Measurements from ENCODE around the gene PGAP6.

Gene PGAP6

DNA sequence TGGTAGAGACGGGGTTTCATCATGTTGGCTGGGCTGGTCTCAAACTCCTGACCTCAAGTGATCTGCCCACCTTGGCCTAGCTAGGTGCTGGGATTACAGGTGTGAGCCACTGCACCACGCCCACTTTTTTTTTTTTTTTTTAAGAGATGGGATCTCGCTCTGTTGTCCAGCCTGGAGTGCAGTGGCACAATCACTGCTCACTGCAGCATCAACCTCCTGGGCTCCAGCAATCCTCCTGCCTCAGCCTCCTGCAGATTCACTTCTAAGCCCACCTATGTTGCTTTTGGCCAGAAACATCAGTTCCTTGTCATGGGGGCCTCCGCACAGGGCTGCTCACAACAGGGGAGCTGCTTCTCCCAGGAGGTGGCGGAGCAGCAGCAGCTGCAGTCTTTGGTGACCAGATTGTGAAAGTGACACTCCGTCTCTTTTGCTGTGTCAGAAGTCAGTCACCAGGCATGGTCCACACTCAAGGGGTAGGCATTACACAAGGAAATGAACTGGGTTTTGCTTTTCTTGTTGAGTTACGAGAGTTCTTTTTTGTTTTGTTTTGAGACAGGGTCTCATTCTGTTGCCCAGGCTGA is 10.8 kb upstream of the PGAP6 start:
- no peak for TF ChIP-seq GATA2 (IDR thresholded peaks at IDR 0.05; ENCODE audit: low read depth, low read length)
- TF ChIP-seq GATA3 (IDR thresholded peaks at IDR 0.05; ENCODE audit: low read depth, low read length), result no peak

- TF ChIP-seq GATA2 (IDR thresholded peaks at IDR 0.05; ENCODE audit: low read depth, low read length) (no peak), GATA3 (IDR thresholded peaks at IDR 0.05; ENCODE audit: low read depth, low read length) (no peak)
These were observed 10.1 kb upstream of the PGAP6 start for GRCh38 chr16:391885-392335.

GRCh38 chr16:389352-389751 is 7.6 kb upstream of the PGAP6 start:
- no peak for TF ChIP-seq GATA2 (IDR thresholded peaks at IDR 0.05; ENCODE audit: low read depth, low read length)
- TF ChIP-seq GATA3 (IDR thresholded peaks at IDR 0.05; ENCODE audit: low read depth, low read length), result no peak

DNA sequence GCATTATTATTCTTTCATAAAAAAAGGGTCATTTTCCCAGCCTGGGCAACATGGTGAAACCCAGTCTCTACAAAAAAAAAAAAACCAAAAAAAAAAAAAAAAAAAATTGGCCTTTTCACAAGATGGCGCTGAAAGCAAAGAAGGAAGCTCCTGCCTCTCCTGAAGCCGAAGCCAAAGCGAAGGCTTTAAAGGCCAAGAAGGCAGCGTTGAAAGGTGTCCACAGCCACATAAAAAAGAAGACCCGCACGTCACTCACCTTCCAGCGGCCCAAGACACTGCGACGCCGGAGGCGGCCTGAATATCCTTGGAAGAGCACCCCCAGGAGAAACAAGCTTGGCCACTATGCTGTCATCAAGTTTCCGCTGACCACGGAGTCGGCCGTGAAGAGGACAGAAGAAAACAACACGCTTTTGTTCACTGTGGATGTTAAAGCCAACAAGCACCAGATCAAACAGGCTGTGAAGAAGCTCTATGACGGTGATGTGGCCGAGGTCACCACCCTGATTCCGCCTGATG is 4.9 kb upstream of the PGAP6 start:
- TF ChIP-seq GATA3 (IDR thresholded peaks at IDR 0.05; ENCODE audit: low read depth, low read length) (no peak), GATA2 (IDR thresholded peaks at IDR 0.05; ENCODE audit: low read depth, low read length) (no peak)

- TF ChIP-seq GATA3 (IDR thresholded peaks at IDR 0.05; ENCODE audit: low read depth, low read length), result no peak
- no peak for TF ChIP-seq GATA2 (IDR thresholded peaks at IDR 0.05; ENCODE audit: low read depth, low read length)
These were observed 1.7 kb upstream of the PGAP6 start for GRCh38 chr16:383326-384051.

DNA sequence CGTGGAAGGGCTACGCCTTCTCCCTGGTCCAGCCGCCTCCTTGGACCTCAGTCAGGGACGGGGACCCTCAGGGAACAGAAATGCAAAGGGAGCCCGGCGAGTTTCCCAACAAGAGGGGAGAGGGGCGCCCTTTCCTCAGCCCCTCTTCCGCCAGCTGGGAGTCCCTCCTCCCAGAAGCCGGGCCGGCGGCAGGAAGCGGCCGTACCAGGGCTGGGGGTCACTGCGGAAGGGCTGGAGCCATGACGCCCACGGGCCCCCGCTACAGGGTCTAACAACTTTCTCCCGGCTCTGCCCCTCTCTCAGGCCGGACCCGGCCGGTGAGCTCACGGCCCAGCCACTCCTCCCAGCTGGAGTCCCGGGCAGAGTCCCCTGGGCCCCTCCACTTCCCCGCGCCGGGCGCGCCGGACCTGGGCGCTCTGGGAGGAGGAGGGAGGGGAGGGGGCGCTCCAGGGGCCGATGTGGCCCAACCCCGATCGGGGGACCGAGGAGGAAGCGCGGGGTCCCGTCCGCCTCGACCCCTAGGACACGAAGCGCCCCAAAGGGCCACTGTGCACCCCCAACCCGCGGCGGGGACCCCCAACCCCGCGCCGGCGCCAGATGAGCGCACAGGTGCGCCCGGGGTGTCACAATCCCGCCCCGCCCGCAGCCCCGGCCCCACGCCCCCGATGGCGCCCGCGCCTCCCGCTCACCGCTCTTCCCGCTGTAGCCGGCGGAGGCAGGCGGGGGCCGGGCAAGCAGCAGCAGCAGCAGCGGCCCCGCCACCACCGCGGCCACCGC is 578 bp downstream of the PGAP6 start:
- TF ChIP-seq GATA3 (IDR thresholded peaks at IDR 0.05; ENCODE audit: low read depth, low read length), result no peak
- no peak for TF ChIP-seq GATA2 (IDR thresholded peaks at IDR 0.05; ENCODE audit: low read depth, low read length)

DNA sequence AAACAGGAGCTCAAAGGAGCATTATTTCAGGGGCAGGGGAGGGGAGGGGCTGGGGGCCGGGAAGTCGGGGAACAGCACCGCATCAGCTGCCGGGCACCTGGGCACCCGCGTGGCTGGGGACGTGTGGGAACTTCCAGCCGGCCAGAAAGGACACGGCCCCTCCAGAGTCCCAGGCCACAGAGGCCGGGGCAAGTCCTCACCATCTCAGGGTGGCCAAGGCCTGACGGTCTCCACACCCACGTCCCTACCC is 1.1 kb downstream of the PGAP6 start:
- TF ChIP-seq GATA2 (IDR thresholded peaks at IDR 0.05; ENCODE audit: low read depth, low read length) (no peak), GATA3 (IDR thresholded peaks at IDR 0.05; ENCODE audit: low read depth, low read length) (no peak)

DNA sequence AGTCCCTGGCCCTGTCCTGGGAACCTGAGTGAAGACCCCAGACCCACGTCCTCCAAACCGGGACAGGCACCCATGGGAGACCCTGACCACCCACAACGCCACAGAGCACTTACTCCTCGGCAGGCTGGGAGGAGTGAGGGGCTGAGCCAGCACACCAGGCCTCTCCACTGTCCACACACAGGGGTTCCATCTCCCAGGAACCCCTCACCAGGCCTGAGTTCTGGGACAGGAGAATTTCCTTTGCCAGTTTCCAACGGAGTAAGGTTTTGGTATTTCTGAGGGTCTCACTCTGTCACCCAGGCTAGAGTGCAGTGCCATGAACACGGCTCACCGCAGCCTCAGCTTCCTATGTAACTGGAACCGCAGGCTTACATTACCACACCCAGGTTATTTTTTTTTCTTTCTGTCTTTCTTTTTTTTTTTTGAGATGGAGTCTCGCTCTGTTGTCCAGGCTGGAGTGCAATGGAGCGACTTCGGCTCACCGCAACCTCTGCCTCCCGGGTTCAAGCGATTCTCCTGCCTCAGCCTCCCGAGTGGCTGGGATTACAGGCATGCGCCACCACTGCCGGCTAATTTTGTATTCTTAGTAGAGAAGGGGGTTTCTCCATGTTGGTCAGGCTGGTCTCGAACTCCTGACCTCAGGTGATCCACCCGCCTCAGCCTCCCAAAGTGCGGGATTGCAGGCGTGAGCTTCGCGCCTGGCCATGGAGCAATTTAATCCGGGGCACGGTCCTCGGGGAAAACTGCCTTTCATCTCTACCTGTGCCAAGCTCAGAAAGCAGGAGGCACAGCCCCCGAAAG is 1.6 kb downstream of the PGAP6 start:
- no peak for TF ChIP-seq GATA3 (IDR thresholded peaks at IDR 0.05; ENCODE audit: low read depth, low read length)
- no peak for TF ChIP-seq GATA2 (IDR thresholded peaks at IDR 0.05; ENCODE audit: low read depth, low read length)

DNA sequence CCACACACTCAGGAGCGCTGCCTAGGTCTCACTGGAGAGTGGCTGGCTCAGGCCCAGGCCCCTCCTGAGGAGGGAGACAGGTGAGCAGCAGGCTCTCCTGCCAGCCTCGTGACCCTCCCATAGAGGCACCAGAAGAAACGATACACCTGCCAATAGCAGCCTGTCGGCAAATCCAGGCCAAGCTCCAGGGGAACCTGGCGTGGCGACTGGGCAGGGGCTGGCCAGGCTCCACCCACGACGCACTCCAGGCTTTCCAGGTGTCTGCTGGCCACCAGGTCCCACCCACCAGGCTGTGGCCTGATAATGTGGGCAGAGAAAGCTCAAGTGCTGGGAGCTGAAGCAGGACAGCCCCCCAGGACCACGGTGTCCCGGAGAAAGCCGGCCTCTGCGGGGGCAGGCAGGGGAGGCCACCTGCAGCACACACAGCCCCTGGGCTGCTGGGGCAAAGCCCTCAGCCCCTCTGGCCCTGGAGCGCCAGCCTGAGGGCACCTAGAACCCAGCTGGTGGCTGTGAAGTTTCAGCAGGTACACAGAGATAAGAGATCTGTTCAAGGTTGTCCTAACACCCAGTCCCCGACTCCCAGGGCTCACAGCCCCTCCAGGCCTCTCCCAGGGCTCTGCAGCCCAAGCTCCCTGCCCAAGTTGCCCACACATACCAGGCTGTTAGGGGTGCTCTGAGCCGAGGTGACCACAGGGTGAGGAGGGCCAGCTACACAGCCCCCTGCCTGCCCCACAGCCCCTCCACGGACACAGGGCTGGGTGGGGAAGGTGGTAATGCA is 2.4 kb downstream of the PGAP6 start:
- TF ChIP-seq GATA3 (IDR thresholded peaks at IDR 0.05; ENCODE audit: low read depth, low read length) (no peak), GATA2 (IDR thresholded peaks at IDR 0.05; ENCODE audit: low read depth, low read length) (no peak)

- TF ChIP-seq GATA2 (IDR thresholded peaks at IDR 0.05; ENCODE audit: low read depth, low read length), result no peak
- no peak for TF ChIP-seq GATA3 (IDR thresholded peaks at IDR 0.05; ENCODE audit: low read depth, low read length)
These were observed 3.0 kb downstream of the PGAP6 start for GRCh38 chr16:378821-379182.

- TF ChIP-seq GATA3 (IDR thresholded peaks at IDR 0.05; ENCODE audit: low read depth, low read length), result no peak
- no peak for TF ChIP-seq GATA2 (IDR thresholded peaks at IDR 0.05; ENCODE audit: low read depth, low read length)
These were observed 4.3 kb downstream of the PGAP6 start for GRCh38 chr16:377419-377951.

DNA sequence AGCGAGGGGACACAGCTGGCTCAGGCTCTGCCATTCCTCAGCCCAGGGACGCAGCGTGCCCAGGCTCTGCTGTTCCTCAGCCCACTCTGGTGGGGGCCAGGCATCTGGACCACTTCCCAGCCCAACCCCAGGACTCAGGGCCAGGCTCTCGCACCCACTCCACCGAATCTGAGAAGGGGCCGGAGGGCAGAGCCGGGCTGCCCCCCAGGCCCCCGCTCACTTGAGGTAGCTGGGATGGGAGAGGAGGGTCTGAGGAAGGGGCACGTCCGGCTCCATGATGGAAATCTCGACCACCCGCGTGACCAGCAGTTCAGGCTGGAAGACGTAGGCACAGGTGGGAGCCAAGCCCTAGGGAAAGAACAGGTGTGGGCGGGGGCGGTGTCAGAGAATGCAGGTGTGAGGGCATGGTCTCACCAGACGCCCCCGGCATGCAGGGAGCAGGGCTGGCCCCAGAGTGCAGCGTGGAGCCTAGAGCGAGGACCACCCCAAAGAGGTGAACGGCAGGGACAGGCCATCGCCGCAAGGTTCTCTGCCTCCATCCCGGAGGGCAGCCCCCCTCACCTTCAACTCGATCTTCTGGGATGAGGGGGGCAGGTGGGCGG is 4.9 kb downstream of the PGAP6 start:
- no peak for TF ChIP-seq GATA3 (IDR thresholded peaks at IDR 0.05; ENCODE audit: low read depth, low read length)
- no peak for TF ChIP-seq GATA2 (IDR thresholded peaks at IDR 0.05; ENCODE audit: low read depth, low read length)

Data from SH-SY5Y (cell line).